Activated CD4-positive, alpha-beta T cell treated with anti-CD3 and anti-CD28 coated beads for 1 hour (primary cell): Measurements from ENCODE around the gene CENPF.
"Not testable (repeated sequence)": the region's sequence is repeated elsewhere in the genome, so short reads cannot be mapped to it uniquely, and the experiment has no call there.

Experiments used
- DNase-seq: peaks from one replicate; pipeline ENCODE4 v3.0.0-alpha.2; 2020

CENPF gene

DNA sequence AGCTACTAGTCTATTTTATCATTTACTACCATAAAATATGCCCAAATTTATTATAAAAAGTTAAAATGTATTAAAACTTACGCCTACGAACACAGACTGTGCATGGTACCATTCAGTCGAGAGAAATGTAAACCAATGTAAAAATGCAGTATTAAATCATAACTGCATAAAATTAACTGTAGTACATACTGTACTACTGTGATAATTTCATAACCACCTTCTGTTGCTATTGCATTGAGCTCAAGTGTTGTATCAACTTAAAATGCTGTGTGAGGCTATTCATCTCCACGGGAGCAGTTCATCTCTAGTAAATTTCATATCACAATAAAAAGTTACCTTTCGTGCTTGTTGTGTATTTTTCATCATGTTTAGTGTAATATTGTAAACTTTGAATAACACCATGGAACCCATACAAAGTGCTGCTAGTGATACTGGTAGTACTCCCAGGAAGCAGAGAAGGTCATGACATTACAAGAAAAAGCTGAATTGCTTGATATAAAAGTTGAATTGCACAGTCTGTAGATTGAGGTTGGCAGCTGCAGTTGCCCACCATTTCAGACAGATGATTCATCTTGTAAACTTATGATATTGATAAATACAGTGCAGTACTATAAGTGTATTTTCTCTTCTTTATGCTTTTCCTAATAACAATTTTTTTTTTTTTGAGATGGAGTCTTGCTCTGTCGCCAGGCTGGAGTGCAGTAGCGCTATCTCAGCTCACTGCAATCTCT, 19.0 kb upstream of the CENPF start:
- DNase-seq: no peak

DNA sequence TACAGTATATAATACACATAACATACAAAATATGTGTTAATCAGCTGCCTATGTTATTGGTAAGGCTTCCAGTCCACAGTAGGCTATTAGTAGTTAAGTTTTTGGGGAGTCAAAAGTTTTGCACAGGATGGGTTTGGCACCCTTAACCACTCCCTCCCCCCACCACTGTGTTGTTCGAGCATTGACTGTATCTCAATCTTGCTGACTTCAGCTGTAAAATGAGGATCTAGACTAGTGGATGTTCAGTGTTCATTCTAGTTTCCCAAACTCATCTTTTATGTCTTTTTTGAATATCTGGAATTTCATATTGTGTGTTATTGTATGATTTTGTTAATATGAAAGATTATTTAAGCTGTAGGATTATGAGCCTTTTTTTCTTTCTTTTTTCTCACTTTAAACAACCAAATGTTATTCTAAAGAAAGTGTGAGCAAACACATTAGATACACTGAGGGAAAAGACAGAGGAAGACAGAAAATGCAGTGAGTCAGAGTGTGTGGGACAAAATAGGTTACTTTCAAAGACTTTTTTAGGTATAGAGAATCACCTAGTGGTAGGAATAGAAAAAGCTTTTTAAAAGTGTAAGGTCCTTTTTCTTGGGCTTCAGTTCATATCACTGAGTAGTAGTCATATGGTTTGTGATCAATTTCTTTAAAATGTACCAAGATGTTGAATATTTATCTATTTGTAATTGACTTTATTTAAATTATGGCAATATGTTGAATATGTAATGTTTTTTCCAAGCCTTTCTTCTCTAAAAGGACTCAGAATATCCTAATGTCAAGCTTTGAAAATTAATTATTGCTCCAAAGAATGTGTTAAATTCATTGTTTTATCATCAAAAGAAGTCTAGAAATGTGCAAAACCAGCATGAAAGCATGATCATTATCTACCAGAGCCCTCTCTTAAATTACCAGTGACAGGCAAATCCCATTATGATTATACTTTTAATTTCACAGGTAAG, 17.9 kb upstream of the CENPF start:
- no peak for DNase-seq

DNA sequence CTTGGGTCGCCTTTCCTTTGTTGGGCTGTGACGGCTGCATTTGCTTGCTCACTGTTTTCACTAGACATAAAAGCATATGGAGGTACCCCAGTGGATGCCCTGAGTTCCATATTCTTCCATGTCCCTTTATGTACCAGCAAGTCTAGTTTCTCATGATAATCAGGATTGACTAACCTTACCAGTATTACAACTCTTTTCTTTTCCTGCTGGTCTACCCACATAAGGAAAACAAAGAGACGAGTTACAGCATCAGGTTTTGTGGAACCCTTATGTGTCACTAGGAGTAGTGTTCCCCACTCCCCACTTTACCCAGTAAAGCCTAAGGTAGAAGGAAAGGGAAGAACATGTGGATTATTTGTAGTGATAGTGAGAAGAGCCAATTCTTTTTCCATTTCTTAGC, 16.4 kb upstream of the CENPF start:
- no peak for DNase-seq

DNA sequence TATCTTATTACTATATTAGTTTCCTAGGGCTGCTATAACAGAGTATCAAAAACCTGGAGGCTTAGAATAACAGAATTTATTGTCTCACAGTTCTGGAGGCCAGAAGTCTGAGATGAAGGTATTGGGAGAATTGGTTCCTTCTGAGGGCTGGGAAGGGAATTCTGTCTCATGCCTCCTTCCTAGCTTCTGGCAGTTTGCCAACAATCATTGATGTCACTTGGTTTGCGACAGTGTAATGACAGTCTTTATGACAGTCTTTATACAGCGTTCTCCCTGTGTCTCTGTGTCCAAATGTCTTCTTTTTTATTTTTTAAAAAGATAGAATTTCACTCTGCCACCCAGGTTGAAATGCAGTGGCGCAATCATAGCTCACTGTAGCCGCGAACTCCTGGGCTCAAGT, 15.8 kb upstream of the CENPF start:
- DNase-seq: no peak

DNA sequence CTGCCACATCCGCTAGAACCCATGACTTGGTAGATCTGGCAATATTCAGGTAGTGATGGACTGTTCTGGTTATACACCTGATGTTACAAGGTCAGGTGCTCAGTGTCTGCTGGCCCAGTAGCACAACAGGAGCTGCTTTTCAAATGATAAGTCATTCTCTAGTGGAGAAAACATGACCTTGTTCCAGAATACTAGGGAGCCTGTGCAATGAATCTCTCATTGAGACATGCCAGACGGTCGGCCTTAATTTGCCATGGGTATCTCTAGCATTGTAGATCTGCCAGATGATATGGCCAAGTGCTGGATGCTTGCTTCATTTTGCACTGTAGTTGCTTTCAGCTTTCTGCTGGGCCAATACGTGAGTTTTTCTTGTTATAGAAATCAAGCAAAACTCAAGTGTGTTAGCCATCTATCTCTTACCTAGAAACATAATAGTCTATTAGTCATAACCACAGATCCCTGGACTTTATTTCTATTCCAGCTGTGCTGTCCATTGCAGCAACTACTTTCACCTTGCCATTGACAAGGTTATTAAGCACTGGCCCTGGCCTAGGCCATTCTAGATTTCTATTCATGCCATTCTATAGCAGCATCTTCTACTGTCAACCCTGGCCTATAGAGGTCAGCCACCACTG, 13.9 kb upstream of the CENPF start:
- no peak for DNase-seq

DNA sequence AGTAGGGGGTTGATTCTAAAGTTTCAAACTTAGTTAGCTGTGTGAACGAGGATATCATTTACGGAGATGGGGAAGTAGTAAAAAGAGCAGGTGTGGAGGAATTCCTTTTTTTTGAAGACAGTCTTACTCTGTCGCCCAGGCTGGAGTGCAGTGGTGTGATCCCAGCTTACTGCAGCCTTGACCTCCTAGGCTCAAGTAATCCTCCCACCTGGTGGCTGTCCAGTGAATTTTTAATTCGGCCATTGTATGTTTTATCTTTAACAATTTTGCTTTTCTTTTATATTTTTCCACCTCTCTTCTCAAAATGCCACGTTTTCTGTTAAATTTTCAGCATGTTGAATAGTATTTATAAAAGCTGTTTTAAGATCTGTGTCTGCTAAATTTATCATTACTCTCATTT, 12.3 kb upstream of the CENPF start:
- no peak for DNase-seq

DNA sequence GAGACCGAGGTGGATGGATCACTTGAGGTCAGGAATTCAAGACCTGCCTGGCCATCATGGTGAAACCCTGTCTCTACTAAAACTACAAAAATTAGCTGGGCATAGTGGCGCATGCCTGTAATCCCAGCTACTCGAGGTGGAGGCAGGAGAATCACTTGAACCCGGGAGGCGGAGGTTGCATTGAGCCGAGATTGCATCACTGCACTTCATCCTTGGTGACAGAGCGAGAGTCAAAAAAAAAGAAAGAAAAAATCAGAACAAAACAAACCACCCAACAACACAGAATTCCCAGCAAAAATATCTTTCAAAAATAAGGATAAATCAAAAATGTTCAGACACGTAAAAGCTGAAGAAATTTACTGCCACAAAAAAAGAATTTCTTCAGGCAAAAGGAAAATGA, 11.1 kb upstream of the CENPF start:
- DNase-seq: not testable (repeated sequence)

DNA sequence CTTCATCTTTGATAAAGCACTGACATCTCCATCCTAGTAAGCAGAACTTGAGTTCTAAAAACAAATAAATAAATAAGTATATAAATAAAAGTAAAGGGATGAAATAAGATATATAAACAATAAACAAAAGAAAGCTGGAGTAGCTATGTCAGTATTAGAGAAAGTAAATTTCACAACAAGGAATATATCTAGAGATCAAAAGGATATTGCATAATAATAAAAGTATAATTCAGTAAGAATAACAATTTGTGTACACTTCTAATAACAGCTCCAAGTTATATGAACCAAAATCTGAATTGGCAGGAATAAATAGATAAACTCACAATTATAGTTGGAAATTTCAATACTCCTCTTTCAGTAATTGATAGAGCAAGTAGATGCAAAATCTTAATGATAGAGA, 9.8 kb upstream of the CENPF start:
- no peak for DNase-seq

DNA sequence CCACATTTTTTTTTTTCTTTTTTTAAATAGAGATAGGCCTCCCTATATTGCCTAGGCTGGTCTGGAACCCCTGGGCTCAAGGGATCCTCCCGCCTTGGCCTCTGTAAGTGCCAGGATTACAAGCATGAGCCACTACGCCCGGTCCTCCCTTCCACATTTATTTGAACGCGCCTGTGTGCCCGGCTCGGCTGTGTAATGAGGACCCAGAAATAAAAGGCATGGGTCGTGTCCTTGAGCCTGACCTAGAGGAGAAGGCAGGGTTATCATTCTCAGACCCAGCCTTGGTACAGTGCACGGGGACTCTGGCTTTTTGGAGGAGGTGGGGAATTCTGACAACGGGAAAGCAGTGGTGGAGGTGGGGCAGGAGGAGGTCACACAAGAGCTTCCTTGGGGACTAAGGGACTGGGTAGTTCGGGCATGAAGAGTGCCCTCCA, 841 bp downstream of the CENPF start:
- no peak for DNase-seq

DNA sequence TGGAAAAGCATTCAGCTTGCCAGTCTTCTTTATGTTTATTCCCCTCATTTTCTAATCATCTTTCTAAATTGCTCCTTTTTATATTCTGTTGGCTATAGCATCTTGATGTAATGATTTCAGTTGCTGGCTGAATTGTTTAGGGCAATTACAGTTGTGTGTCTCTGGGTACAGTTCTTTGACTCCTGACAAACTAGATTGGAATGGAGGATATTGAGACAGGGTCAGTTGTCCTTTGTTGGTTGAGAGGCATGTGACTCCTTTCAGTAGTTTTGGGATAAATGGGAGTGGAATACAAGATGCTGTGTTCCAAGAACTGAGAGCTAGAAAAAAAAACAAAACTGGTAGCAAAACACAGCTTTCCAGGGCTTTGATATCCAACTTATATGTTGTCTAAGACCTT, 1.5 kb downstream of the CENPF start:
- DNase-seq: no peak

DNA sequence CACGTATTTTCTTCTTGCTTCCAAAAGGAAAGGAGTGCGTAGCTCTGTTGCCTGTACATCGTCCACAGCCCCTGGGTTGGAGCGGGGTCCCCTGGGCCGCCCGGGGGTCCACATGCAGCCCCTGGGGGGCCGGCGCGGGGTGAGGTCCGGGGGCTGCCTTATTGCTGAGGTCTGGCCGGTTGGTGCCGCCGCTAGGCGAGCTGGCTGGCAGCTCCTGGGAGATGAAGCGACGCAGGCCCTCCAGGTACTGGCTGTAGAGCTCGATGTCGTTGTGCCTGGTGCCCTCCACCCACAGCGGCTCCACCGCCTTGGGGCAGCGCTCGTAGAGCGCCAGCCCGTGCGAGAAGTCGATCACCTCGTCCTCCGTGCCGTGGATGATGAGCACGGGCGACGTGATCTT, 2.5 kb downstream of the CENPF start:
- DNase-seq: not testable (repeated sequence)

DNA sequence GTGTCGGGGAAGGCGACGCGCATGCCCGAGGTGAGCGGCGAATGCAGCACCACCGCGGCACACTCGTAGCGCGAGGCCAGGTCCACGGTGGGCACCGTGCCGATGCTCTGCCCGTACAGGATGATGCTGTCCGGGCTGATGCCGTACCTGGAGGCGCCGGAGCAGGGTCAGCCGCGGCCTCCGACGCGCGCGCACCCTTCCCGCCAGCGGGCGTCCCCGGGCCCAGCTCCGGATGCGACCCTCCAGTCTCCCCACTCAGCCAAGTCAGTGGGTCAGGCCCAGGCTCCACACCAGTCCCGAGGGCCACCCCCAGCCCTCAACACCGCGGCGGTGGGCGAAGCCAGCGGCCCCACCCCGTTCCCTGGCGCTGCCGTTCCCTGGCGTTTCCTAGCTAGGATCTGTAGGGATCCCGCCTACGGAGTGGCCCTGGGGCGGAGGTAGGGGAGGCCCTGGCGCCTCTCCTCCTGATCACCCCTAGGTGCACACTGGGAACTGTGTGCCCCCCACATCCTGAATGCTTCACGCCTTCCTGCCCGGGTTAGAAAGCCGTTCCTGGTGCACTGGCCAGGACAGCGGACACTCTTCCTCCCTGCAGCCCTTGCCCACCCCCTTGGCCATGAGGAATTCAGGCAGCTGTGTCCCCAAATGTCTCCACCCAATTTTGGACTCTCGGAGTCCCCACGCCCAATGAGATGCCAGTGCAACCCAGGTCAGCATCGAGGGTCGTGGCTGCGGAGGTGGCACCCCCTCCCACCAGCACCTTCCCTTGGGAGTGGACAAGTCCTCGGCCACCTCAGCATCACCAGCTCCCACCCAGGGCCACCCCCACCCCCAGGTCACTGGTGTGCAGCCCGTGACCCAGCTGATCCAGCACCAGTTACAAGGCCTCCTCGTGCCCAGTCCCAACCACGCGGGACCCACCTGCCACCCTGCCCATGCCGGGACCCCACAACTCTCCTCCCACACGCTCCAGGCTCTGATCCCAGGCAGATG, 3.2 kb downstream of the CENPF start:
- DNase-seq: not testable (repeated sequence)

DNA sequence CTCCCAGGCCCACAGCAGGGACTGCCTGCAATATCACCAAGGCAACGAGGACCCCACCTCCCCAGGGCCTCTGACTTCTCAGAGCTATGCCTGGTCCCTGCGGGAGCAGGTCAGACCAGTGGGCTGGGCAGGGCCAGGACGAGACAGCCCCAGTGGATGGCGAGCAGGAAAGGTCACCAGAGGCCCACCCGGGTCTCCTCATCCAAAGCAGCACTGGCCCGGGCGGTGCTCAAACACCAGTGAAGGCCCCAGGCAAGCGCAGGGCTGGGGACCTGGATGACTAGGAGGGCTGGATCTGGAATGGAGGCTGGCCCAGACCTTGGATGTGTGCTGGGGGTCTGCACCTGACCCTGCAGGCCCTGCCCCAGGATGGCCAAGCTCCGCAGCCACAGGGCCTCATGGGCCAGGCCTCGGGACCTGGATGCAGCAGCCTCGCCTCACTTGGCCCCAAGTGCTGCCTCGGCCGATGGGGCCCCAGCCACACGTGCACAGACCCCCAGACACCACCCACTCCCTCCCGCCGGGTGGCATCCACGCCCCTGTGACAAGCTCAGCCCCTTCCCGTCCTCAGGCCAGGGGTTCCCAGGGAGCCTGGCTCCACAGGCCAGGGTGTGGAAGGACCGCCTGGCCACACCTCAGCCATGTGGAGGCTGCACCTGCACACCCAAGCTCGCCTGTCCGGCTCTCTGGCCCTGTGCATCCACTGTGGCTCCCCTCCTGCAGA, 4.7 kb downstream of the CENPF start:
- DNase-seq: not testable (repeated sequence)

DNA sequence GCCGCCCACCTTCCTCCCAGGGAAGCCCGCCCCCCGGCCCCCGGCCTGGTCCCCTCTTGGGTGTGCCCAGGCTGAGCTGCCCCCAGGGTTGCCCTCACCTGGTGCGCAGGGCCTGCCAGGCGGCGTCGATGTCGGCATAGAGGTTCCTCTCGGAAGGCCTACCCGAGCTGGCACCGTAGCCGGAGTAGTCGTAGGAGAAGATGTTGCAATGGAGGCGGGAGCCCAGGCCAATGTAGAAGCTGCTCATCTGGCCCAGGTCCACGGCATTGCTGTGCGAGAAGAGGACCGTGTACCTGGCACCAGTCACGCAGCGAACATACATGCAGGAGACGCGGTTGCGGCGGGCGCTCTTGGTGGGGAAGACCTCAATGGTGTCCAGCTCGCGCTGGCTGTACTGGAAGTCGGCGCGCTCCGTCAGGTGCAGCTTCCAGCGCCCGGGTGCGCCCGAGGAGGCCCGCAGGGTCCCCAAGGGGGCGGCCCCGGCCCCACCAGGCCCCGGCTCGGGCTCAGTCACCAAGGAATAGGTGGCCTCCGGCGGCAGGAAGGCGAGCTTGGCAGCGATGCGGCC, 5.3 kb downstream of the CENPF start:
- not testable (repeated sequence) for DNase-seq

DNA sequence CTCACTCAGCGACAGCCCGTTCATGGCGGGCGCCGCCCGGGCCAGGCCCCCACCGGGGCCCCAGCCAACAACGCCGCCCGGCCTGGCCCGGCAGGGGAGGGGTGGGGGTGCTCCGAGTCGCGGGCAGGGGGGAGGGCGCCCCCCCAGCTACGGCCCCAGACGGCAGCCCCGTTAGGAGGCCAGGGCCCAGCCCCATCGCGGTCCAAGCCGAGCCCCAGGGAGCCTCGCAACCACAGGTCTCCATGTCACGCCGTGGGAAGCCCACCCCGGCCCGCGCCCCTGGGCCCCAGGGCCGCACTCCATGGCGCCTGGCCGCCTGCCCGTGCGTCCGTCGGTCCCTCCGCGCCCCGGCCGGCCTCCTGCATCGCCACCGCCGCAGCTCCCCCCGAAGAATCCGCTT, 5.8 kb downstream of the CENPF start:
- not testable (repeated sequence) for DNase-seq

DNA sequence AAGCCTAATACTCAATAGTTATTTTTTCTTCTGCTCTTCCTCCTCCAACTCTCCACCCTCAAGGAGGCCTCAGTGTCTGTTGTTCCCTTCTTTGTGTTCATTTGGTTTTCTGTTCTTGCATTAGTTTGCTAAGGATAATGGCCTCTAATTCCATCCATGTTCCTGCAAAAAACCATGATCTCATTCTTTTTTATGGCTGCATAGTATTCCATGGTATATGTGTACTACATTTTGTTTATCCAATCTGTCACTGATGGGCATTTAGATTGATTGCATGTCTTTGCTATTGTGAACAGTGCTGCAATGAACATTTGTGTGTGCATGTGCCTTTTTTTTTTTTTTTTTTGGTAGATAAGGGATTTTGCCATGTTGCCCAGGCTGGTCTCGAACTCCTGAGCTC, 6.7 kb downstream of the CENPF start:
- no peak for DNase-seq

DNA sequence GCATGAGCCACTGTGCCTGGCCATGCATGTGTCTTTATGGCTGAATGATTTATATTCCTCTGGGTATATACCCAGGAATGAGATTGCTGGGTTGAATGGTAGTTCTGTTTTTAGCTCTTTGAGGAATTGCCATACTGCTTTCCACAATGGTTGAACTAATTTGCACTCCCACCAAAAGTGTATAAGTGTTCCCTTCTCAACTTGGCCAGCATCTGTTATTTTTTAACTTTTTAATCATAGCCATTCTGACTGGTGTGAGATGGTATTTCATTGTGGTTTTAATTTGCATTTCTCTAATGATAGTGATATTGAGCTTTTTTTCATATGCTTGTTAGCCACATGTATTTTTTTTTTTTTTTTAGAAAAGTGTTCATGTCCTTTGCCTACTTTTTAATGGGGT, 7.1 kb downstream of the CENPF start:
- not testable (repeated sequence) for DNase-seq

DNA sequence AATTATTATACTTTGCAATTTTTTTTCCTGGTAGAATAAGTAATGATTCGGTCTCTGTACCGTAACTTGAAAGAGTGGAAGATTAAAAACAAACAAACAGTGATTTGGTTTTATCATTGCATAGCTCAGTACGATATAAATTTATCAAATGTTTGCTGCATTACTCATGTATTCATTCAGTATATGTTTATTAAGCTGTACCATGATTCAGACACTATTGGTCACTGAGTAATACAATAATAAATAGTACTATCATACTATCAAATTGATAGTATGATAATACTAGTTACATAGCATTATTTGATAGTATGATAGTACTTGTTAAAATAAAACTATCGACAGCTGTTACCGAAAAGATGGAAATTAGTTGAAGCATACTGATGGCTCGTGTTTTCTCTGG, 12.1 kb downstream of the CENPF start:
- DNase-seq: no peak

DNA sequence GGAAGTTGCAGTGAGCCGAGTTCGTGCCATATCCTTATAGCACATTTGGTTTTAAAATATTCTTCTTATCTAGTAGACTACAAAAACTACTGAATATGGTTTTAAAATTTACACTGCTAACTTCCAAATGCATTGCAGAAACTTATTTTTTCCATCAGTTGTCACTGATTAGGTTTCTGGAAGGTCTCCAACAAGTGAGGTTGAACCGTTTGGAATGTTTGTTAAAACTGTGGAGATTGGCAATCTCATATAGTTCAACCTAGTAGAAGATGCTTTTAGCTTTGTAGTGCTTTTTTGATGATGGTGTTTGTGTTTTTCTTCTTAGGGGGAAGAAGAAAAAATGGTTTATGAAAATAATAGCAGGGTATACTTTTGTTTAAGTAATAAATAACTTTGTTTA, 12.9 kb downstream of the CENPF start:
- no peak for DNase-seq

DNA sequence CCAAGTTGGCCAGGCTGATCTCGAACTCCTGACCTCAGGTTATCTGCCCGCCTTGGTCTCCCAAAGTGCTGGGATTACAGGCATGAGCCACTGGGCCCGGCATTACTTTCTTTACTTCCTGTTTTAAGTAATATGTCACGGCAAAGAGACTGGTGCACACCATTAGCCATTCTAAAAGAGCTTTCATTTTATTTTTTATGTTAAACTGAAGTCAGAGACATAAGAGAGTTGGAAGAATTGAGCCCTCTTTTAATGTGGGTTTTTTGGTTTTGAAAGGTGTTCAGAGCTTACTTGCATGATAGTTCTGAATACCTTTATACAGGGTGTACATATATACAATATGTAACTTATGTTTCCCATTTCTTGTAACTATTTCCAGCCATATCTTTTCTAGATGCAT, 14.3 kb downstream of the CENPF start:
- no peak for DNase-seq

DNA sequence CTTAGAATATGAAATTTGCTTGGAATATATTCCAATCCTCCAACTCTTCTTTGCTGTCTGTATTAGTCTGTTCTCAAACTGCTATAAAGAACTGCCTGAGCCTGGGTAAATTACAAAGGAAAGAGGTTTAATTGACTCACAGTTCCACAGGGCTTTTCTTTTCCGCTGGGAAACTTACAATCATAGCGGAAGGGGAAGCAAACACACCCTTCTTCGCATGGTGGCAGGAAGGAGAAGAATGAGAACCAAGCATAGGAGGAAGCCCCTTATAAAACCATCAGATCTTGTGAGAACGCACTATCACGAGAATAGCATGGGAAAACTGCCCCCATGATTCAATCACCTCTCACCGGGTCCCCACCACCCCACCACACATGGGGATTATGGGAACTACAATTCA, 14.8 kb downstream of the CENPF start:
- DNase-seq: no peak
